ENCODE measurements around the gene TPGS1.

- peak in 1 of 5 experiments; percentile 31 for TF ChIP-seq CTCF (IDR thresholded peaks at IDR 0.05 in 4 of 5, conservative IDR thresholded peaks at IDR 0.05 in 1 of 5)
- peak; percentile 69 to 83 for TF ChIP-seq POLR2A (IDR thresholded peaks at IDR 0.05)
Measured at GRCh38 chr19:488505-489417, 18.5 kb upstream of the TPGS1 start.

All from gastrocnemius medialis (tissue), 4 donors.